GM12873 (cell line): Measurements from ENCODE around the gene TNF.

Source experiments
- CTCF ChIP-seq: IDR thresholded peaks from 2 replicates; pipeline ENCODE4 v1.5.1; 2012; ENCODE audit warnings: low read depth, mild to moderate bottlenecking, moderate library complexity, low read length, control low read depth; ENCODE audit not compliant: insufficient read depth; ENCODE audit errors: missing control alignments

Gene TNF

GRCh38 chr6:31610968-31611367 lies 35.6 kb downstream of the TNF start:
- TF ChIP-seq CTCF, result no peak

- TF ChIP-seq CTCF, result no peak
These were observed 38.8 kb downstream of the TNF start for GRCh38 chr6:31614075-31614619.

GRCh38 chr6:31614684-31615578 lies 39.6 kb downstream of the TNF start, which contains the start of gene AIF1:
Gene AIF1 (plus strand): TSS chr6:31615234. CDS start chr6:31615330, 96 bp downstream.
- no peak for TF ChIP-seq CTCF

GRCh38 chr6:31615748-31616147 lies 40.4 kb downstream of the TNF start:
- no peak for TF ChIP-seq CTCF

- no peak for TF ChIP-seq CTCF
These were observed 41.6 kb downstream of the TNF start for GRCh38 chr6:31617010-31617409.

- TF ChIP-seq CTCF, result no peak
These were observed 44.6 kb downstream of the TNF start for GRCh38 chr6:31619805-31620585.
